Keratinocyte (primary cell): ENCODE data around the gene ARPC1B.

Source experiments
- EZH2 ChIP-seq: IDR thresholded peaks from one replicate; pipeline ENCODE4 v1.6.1; 2012; ENCODE audit warnings: inconsistent platforms, mild to moderate bottlenecking, low read length, moderate library complexity
- TF ChIP-seq, protein P1 (sequence below), 3 experiments: IDR thresholded peaks in 1 of 3; conservative IDR thresholded peaks in 1 of 3; optimal IDR thresholded peaks in 1 of 3; 2 replicates in 2 of 3; 3 replicates in 1 of 3; pipeline versions ENCODE3 to v1.5.1; 2011; ENCODE audit warnings: low read length in 3 of 3, mild to moderate bottlenecking in 3 of 3, moderate library complexity in 2 of 3, control low read depth in 1 of 3, inconsistent platforms in 1 of 3; ENCODE audit not compliant: insufficient read depth in 2 of 3; ENCODE audit errors: extremely low read depth in 1 of 3

DNA sequence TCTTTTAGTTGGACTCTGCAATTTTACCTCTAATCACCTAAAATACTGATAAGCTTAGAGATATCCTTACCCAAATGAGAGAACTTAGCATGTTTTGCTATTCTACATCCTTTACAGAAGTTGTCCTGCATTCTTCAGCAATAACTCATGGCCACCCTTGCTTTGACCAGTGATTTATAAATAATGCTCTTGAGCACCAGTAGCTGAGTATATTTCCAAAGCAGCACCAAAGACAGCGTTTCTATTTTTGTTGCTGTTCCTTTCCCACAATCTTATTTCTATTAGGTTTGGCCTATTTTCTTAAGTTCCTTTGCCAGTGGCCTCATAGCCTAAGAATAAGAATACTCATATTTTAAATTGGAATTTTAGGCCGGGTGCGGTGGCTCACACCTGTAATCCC is 33.9 kb upstream of the ARPC1B start:
- TF ChIP-seq, protein P1, sequence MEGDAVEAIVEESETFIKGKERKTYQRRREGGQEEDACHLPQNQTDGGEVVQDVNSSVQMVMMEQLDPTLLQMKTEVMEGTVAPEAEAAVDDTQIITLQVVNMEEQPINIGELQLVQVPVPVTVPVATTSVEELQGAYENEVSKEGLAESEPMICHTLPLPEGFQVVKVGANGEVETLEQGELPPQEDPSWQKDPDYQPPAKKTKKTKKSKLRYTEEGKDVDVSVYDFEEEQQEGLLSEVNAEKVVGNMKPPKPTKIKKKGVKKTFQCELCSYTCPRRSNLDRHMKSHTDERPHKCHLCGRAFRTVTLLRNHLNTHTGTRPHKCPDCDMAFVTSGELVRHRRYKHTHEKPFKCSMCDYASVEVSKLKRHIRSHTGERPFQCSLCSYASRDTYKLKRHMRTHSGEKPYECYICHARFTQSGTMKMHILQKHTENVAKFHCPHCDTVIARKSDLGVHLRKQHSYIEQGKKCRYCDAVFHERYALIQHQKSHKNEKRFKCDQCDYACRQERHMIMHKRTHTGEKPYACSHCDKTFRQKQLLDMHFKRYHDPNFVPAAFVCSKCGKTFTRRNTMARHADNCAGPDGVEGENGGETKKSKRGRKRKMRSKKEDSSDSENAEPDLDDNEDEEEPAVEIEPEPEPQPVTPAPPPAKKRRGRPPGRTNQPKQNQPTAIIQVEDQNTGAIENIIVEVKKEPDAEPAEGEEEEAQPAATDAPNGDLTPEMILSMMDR (optimal IDR thresholded peaks at IDR 0.05 in 1 of 3, IDR thresholded peaks at IDR 0.05 in 1 of 3, conservative IDR thresholded peaks at IDR 0.05 in 1 of 3; ENCODE audit: extremely low read depth in 1 of 3, insufficient read depth in 2 of 3, low read length in 3 of 3), result no peak
- no peak for TF ChIP-seq EZH2
